Transverse colon (tissue), 4 donors: ENCODE data around the gene LRP1. TPM values are rescaled to one million over a fixed set of nuclear protein-coding genes. Genes with fewer than 3 reads are reported as not detected.

Experiments used
- DNase-seq: peaks from one replicate; pipeline ENCODE4 v3.0.0-alpha.2; 2019
- H3K27ac ChIP-seq, 4 donors: fragments of 200-600 bp; sonication (generic); 2 replicates each; pipeline ENCODE4 v1.5.1; 2016 to 2018; ENCODE audit warnings: inconsistent platforms in 4 of 4
- H3K27me3 ChIP-seq: fragments of 200-600 bp; sonication (generic); 2 replicates; pipeline ENCODE4 v1.5.1; 2017; ENCODE audit warnings: inconsistent platforms
- H3K36me3 ChIP-seq, 4 donors: fragments of 200-600 bp; sonication (generic); 2 replicates each; pipeline ENCODE4 v1.5.1; 2017 to 2019; ENCODE audit warnings: inconsistent platforms in 4 of 4
- H3K4me1 ChIP-seq, 4 donors: fragments of 200-600 bp; sonication (generic); 2 replicates each; pipeline ENCODE4 v1.5.1; 2017 to 2020; ENCODE audit warnings: inconsistent platforms in 4 of 4
- H3K4me3 ChIP-seq, 4 donors: fragments of 200-600 bp; sonication (generic); 1 replicate in 1 of 4; 2 replicates in 3 of 4; pipeline versions ENCODE4 v1.5.1 to v1.6.1; 2017 to 2019; ENCODE audit warnings: inconsistent platforms in 4 of 4
- H3K9me3 ChIP-seq, 2 donors: fragments of 200-600 bp; sonication (generic); 2 replicates each; pipeline ENCODE4 v1.5.1; 2017 to 2019; ENCODE audit warnings: inconsistent platforms in 2 of 2
- CTCF ChIP-seq, 5 experiments: fragments of 200-600 bp in 3 of 5; fragments of 450-650 bp in 2 of 5; sonication (generic) in 3 of 5; IDR thresholded peaks; 1 replicate in 2 of 5; 2 replicates in 3 of 5; pipeline ENCODE4 v1.5.1; 2016 to 2017; ENCODE audit warnings: antibody characterized with exemption in 5 of 5, inconsistent platforms in 3 of 5, mild to moderate bottlenecking in 2 of 5, moderate library complexity in 1 of 5
- EP300 ChIP-seq: sonication (generic); formaldehyde crosslinking; IDR thresholded peaks from one replicate; pipeline ENCODE4 v1.6.1; 2017; ENCODE audit warnings: antibody characterized with exemption, low read depth
- POLR2A ChIP-seq: fragments of 450-650 bp; IDR thresholded peaks from one replicate; pipeline ENCODE4 v1.6.1; 2016; ENCODE audit warnings: antibody characterized with exemption, mild to moderate bottlenecking, moderate library complexity
- POLR2AphosphoS5 ChIP-seq, 3 donors: sonication (generic); formaldehyde crosslinking; IDR thresholded peaks; one replicate each; pipeline ENCODE4 v1.6.1; 2016; ENCODE audit warnings: antibody characterized with exemption in 3 of 3
- WGBS, 2 donors: methylation state at CpG; one replicate each; pipeline ENCODE4 v1.1.5; 2018; ENCODE audit warnings: low coverage in 1 of 2; 5-methylcytosine and 5-hydroxymethylcytosine counted together
- in situ Hi-C, 4 donors: fragments of 200-750 bp; cut with MboI; loops; one replicate each; pipeline versions ENCODE4 v1.15.0 to v1.15.1; 2017; ENCODE audit warnings: low sequenced_read_pairs in 3 of 4, low pct_ligation_motif_present in 1 of 4, low pct_unique_long_range_greater_than_20kb in 1 of 4
- intact Hi-C: fragments of 100-400 bp; cut with DNase I; formaldehyde crosslinking; loops from one replicate; pipeline ENCODE4 v1.15.1; 2023; ENCODE audit warnings: low total_unique reads
- total RNA-seq, 4 donors: library from RNA; depleted of rRNA; stranded (reverse); fragments of >200 nt; gene quantifications; one replicate each; pipeline ENCODE4 v1.1.0, GENCODE V29; 2016

The LRP1 gene
- total RNA-seq, 4 donors from 2014 or later = 94.3 to 248 (median 199) TPM

- in situ Hi-C loops (no loop called here), intact Hi-C loops (no loop called here)
- Histone ChIP-seq H3K4me1 (peaks cover 56 to 95% (median 74%) of the 10 kb centered on the region in 4 donors), H3K9me3 (no peaks in the 10 kb centered on the region), H3K36me3 (no peaks in the 10 kb centered on the region), H3K4me3 (no peak overlapping the region), H3K27ac (peak overlapping the region; percentile 94 to 99 (median 96)), H3K27me3 (no peaks in the 10 kb centered on the region)
- peak; percentile 4 for DNase-seq
- TF ChIP-seq POLR2A (no peak), POLR2AphosphoS5 (IDR thresholded peaks at IDR 0.05) (no peak), CTCF (IDR thresholded peaks at IDR 0.05) (no peak), EP300 (no peak)
- 79% methylated on average over 9 of the region's 9 CpGs; no CpG with 5 or more reads in 1 of the 2 donors for WGBS, 2 donors
Measured at GRCh38 chr12:57134949-57135348, 6.7 kb downstream of the LRP1 start.

- Histone ChIP-seq H3K36me3 (no peaks in the 10 kb centered on the region), H3K4me1 (peaks cover 54 to 87% (median 67%) of the 10 kb centered on the region in 4 donors), H3K4me3 (peak overlapping the region in 1 of 4 donors; percentile 22), H3K27ac (peak overlapping the region; percentile 94 to 99 (median 96)), H3K27me3 (no peaks in the 10 kb centered on the region), H3K9me3 (no peaks in the 10 kb centered on the region)
- peak; percentile 8 for DNase-seq
- no peak for TF ChIP-seq POLR2AphosphoS5 (IDR thresholded peaks at IDR 0.05)
- TF ChIP-seq CTCF (IDR thresholded peaks at IDR 0.05) = no peak
- TF ChIP-seq EP300 = no peak
- TF ChIP-seq POLR2A = no peak
- in situ Hi-C loops = no loop called here
- WGBS, 2 donors = 54 to 59% methylated on average over 3 to 18 of the region's 18 CpGs
- intact Hi-C loops = no loop called here
Measured at GRCh38 chr12:57135527-57136326, 7.4 kb downstream of the LRP1 start.

DNA sequence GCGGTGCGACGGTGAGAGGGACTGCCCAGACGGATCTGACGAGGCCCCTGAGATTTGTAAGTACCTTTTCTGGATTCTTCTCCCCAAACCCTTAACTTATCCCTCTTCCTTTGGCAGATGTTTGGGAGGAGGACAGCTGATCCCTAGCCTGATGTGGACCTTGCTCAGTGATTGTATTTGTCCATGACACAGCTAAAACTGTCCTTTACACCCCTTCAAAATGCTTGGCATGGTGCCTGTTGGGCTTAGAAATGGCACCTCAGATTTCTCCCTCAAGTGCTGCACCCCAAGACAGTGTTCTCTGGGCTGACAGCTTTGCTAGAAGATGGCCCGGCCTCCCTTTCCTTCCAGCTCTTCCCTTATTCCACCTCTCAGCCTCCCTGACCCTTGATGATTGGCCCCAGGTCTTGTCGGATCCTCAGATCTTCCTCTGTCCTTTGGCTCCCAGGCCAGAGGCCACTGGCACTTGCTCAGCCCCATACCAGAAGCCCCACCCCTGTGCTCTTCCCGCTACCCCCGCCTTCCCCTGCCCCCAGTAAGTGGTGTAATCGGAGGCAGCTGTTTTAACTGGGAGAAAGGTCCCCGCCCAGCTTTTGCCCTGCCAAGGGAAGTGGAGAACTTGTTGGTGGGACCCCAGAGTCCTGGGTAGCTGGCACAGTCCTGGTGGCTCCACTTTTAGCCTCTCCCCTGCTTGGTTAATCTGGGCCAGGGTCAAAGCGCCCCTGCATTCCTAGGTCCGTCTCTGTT, 10.4 kb downstream of the LRP1 start:
- H3K4me3 ChIP-seq = no peak overlapping the region
- WGBS, 2 donors = 17 to 57% methylated on average over 1 to 13 of the region's 13 CpGs
- intact Hi-C loops = no loop called here
- H3K4me1 ChIP-seq = peaks cover 36 to 65% (median 42%) of the 10 kb centered on the region in 4 donors
- H3K27ac ChIP-seq = peak overlapping the region; percentile 67 to 99 (median 94)
- peak; percentile 84 for DNase-seq
- in situ Hi-C loops = no loop called here
- no peaks in the 10 kb centered on the region for H3K27me3 ChIP-seq
- TF ChIP-seq CTCF (IDR thresholded peaks at IDR 0.05) = no peak
- no peak for TF ChIP-seq EP300
- no peak for TF ChIP-seq POLR2A
- TF ChIP-seq POLR2AphosphoS5 (IDR thresholded peaks at IDR 0.05) = no peak
- no peaks in the 10 kb centered on the region for H3K9me3 ChIP-seq
- H3K36me3 ChIP-seq = peaks cover 0 to 8% (median 3%) of the 10 kb centered on the region in 4 donors
